T-cell (primary cell): ENCODE data around the gene CREBBP. TPM values are rescaled to one million over a fixed set of nuclear protein-coding genes. Genes with fewer than 3 reads are reported as not detected.

ENCODE experiments used
- ATAC-seq, 4 experiments: fragments of 200-7000 bp in 3 of 4; fragments of 150-1000 bp in 1 of 4; cut with Tn5 transposase; replicated peaks in 1 of 4; 1 replicate in 3 of 4; 2 replicates in 1 of 4; pipeline ENCODE4 v1.10.0; 2021; ENCODE audit warnings: moderate library complexity in 3 of 4, mild to moderate bottlenecking in 2 of 4, moderate number of reproducible peaks in 1 of 4
- CTCF ChIA-PET, 2 donors: fragments of 300-600 bp; sonication (Branson Sonifier 250); formaldehyde crosslinking; loops; one replicate each; lab custom pipeline; 2022; ENCODE audit warnings: antibody characterized with exemption in 2 of 2; lab: Charles Lee
- POLR2A ChIA-PET, 2 donors: fragments of 300-600 bp; sonication (Branson Sonifier 250); formaldehyde crosslinking; loops; one replicate each; lab custom pipeline; 2022; ENCODE audit warnings: antibody characterized with exemption in 2 of 2; lab: Charles Lee
- DNase-seq, 35 experiments: peaks; one replicate each; pipeline versions ENCODE4 v3.0.0 to v3.0.0-alpha.2; 2013 to 2023
- H3K27ac ChIP-seq: one replicate; pipeline ENCODE4 v1.5.1; 2013; ENCODE audit warnings: low read length
- H3K27me3 ChIP-seq, 2 experiments: replicated peaks in 1 of 2; 1 replicate in 1 of 2; 2 replicates in 1 of 2; pipeline versions ENCODE4 v1.6.1 to v1.7.0; 2013; ENCODE audit warnings: low read length in 1 of 2, mixed read lengths in 1 of 2; ENCODE audit not compliant: control insufficient read depth in 2 of 2, insufficient read depth in 2 of 2; ENCODE audit errors: extremely low read depth in 1 of 2
- H3K36me3 ChIP-seq, 2 donors: 1 replicate in 1 of 2; 2 replicates in 1 of 2; pipeline versions ENCODE4 v1.6.1 to v1.7.0; 2013; ENCODE audit warnings: low read length in 1 of 2; ENCODE audit not compliant: control insufficient read depth in 2 of 2, insufficient read depth in 1 of 2; ENCODE audit errors: extremely low read depth in 1 of 2
- H3K4me1 ChIP-seq, 2 experiments: 1 replicate in 1 of 2; 2 replicates in 1 of 2; pipeline versions ENCODE4 v1.6.1 to v1.7.0; 2013; ENCODE audit warnings: low read length in 2 of 2, mixed read lengths in 1 of 2; ENCODE audit not compliant: insufficient read depth in 2 of 2, control insufficient read depth in 1 of 2; ENCODE audit errors: extremely low read depth in 1 of 2
- H3K4me3 ChIP-seq, 2 donors: 1 replicate in 1 of 2; 2 replicates in 1 of 2; pipeline versions ENCODE4 v1.5.1 to v1.7.0; 2013; ENCODE audit warnings: mild to moderate bottlenecking in 2 of 2, low read length in 1 of 2, moderate library complexity in 1 of 2; ENCODE audit not compliant: control insufficient read depth in 1 of 2; ENCODE audit errors: extremely low read depth in 1 of 2
- H3K9me3 ChIP-seq: 2 replicates; pipeline ENCODE4 v1.7.0; 2013
- H3K27ac Mint-ChIP-seq, 2 donors: one replicate each; pipeline ENCODE4 v1.8.0; 2020 to 2021; ENCODE audit warnings: mild to moderate bottlenecking in 2 of 2, mixed read lengths in 2 of 2
- H3K27me3 Mint-ChIP-seq, 2 donors: one replicate each; pipeline ENCODE4 v1.8.0; 2021 to 2022; ENCODE audit warnings: mixed read lengths in 2 of 2
- H3K36me3 Mint-ChIP-seq: one replicate; pipeline ENCODE4 v1.8.0; 2021; ENCODE audit warnings: mixed read lengths
- H3K4me1 Mint-ChIP-seq, 3 donors: one replicate each; pipeline ENCODE4 v1.8.0; 2020 to 2022; ENCODE audit warnings: mixed read lengths in 3 of 3, mild to moderate bottlenecking in 1 of 3
- H3K4me3 Mint-ChIP-seq, 3 donors: one replicate each; pipeline ENCODE4 v1.8.0; 2020 to 2022; ENCODE audit warnings: mild to moderate bottlenecking in 3 of 3, mixed read lengths in 3 of 3, moderate library complexity in 3 of 3
- H3K9me3 Mint-ChIP-seq, 3 donors: one replicate each; pipeline ENCODE4 v1.8.0; 2020 to 2022; ENCODE audit warnings: mixed read lengths in 3 of 3
- WGBS: methylation state at CpG from one replicate; pipeline ENCODE4 v1.1.5; 2013; ENCODE audit warnings: missing lambda C conversion rate; ENCODE audit not compliant: insufficient coverage; 5-methylcytosine and 5-hydroxymethylcytosine counted together
- total RNA-seq, 35 experiments: library from RNA in 6 of 35; stranded (reverse) in 6 of 35; fragments of 120-200 nt in 1 of 35; gene quantifications; one replicate each; pipeline versions ENCODE4 v1.2.1 to v1.2.4 and lab custom pipeline; 2013 to 2026

Gene CREBBP
- total RNA-seq, 5 donors from 2014 or later (not counting 1 experiment from before 2014, with no cell fraction given) = 114 to 183 (median 127) TPM

GRCh38 chr16:3745751-3746355 is 134.7 kb downstream of the CREBBP start:
- no peak overlapping the region for H3K4me3 ChIP-seq
- H3K9me3 ChIP-seq = no peaks in the 10 kb centered on the region
- peak overlapping the region in 1 of 2 donors; percentile 72 for H3K27ac Mint-ChIP-seq
- no peak overlapping the region for H3K27ac ChIP-seq
- WGBS = 86% methylated on average over 10 of the region's 13 CpGs
- peaks cover 34 to 82% of the 10 kb centered on the region in 2 donors for H3K36me3 ChIP-seq
- ATAC-seq = no peak
- H3K4me3 Mint-ChIP-seq = no peak overlapping the region
- DNase-seq = no peak
- CTCF ChIA-PET = interaction anchor here in 1 of 2 donors (1.0 kb wide), 1 partner anchor 25 kb away, joined by 3 read pairs; no protein-coding TSS in a partner anchor
- peaks cover 6 to 11% (median 10%) of the 10 kb centered on the region in 3 donors for H3K4me1 Mint-ChIP-seq
- no peaks in the 10 kb centered on the region for H3K4me1 ChIP-seq
- H3K36me3 Mint-ChIP-seq = peaks cover 46% of the 10 kb centered on the region
- no peaks in the 10 kb centered on the region for H3K27me3 ChIP-seq
- POLR2A ChIA-PET = no interaction called here
- no peaks in the 10 kb centered on the region for H3K27me3 Mint-ChIP-seq
- no peaks in the 10 kb centered on the region for H3K9me3 Mint-ChIP-seq

- Histone ChIP-seq H3K27me3 (no peaks in the 10 kb centered on the region), H3K9me3 (no peaks in the 10 kb centered on the region), H3K4me3 (no peak overlapping the region), H3K36me3 (peaks cover 42 to 90% of the 10 kb centered on the region in 2 donors), H3K4me1 (no peaks in the 10 kb centered on the region), H3K27ac (no peak overlapping the region)
- Mint-ChIP-seq H3K36me3 (peaks cover 51% of the 10 kb centered on the region), H3K9me3 (no peaks in the 10 kb centered on the region), H3K4me1 (no peaks in the 10 kb centered on the region), H3K4me3 (no peak overlapping the region), H3K27me3 (no peaks in the 10 kb centered on the region), H3K27ac (no peak overlapping the region)
- DNase-seq = no peak
- ChIA-PET POLR2A (no interaction called here), CTCF (no interaction called here)
- WGBS = no CpG with 5 or more reads among the region's 7 CpGs
- no peak for ATAC-seq
These were observed 136.5 kb downstream of the CREBBP start for GRCh38 chr16:3744018-3744417.

GRCh38 chr16:3740934-3741333 is 139.6 kb downstream of the CREBBP start:
- Mint-ChIP-seq H3K36me3 (peaks cover 62% of the 10 kb centered on the region), H3K4me1 (no peaks in the 10 kb centered on the region), H3K27ac (no peak overlapping the region), H3K27me3 (no peaks in the 10 kb centered on the region), H3K9me3 (no peaks in the 10 kb centered on the region), H3K4me3 (no peak overlapping the region)
- DNase-seq (no peak), ATAC-seq (no peak)
- Histone ChIP-seq H3K36me3 (peaks cover 41 to 90% of the 10 kb centered on the region in 2 donors), H3K4me3 (no peak overlapping the region), H3K27me3 (no peaks in the 10 kb centered on the region), H3K4me1 (no peaks in the 10 kb centered on the region), H3K9me3 (no peaks in the 10 kb centered on the region), H3K27ac (no peak overlapping the region)
- WGBS = 100% methylated on average over 4 of the region's 16 CpGs
- ChIA-PET POLR2A (no interaction called here), CTCF (no interaction called here)

- H3K36me3 Mint-ChIP-seq = peaks cover 62% of the 10 kb centered on the region
- H3K36me3 ChIP-seq = peaks cover 46 to 90% of the 10 kb centered on the region in 2 donors
- H3K4me1 Mint-ChIP-seq = no peaks in the 10 kb centered on the region
- H3K9me3 Mint-ChIP-seq = no peaks in the 10 kb centered on the region
- H3K27me3 Mint-ChIP-seq = no peaks in the 10 kb centered on the region
- H3K9me3 ChIP-seq = no peaks in the 10 kb centered on the region
- CTCF ChIA-PET = no interaction called here
- H3K4me3 ChIP-seq = no peak overlapping the region
- H3K4me1 ChIP-seq = no peaks in the 10 kb centered on the region
- ATAC-seq (no peak), DNase-seq (no peak)
- no peak overlapping the region for H3K4me3 Mint-ChIP-seq
- 98% methylated on average over 13 of the region's 14 CpGs for WGBS
- H3K27ac ChIP-seq = no peak overlapping the region
- no peaks in the 10 kb centered on the region for H3K27me3 ChIP-seq
- no peak overlapping the region for H3K27ac Mint-ChIP-seq
- POLR2A ChIA-PET = no interaction called here
These were observed 140.3 kb downstream of the CREBBP start for GRCh38 chr16:3740186-3740585.

- no peak overlapping the region for H3K4me3 Mint-ChIP-seq
- H3K27ac Mint-ChIP-seq = no peak overlapping the region
- no peaks in the 10 kb centered on the region for H3K4me1 Mint-ChIP-seq
- WGBS = 97% methylated on average over 7 of the region's 9 CpGs
- DNase-seq (no peak), ATAC-seq (no peak)
- Histone ChIP-seq H3K4me1 (no peaks in the 10 kb centered on the region), H3K27ac (no peak overlapping the region), H3K36me3 (peaks cover 43 to 90% of the 10 kb centered on the region in 2 donors), H3K4me3 (no peak overlapping the region), H3K9me3 (no peaks in the 10 kb centered on the region), H3K27me3 (no peaks in the 10 kb centered on the region)
- no peaks in the 10 kb centered on the region for H3K27me3 Mint-ChIP-seq
- peaks cover 64% of the 10 kb centered on the region for H3K36me3 Mint-ChIP-seq
- ChIA-PET POLR2A (no interaction called here), CTCF (no interaction called here)
- no peaks in the 10 kb centered on the region for H3K9me3 Mint-ChIP-seq
These were observed 140.9 kb downstream of the CREBBP start for GRCh38 chr16:3739636-3740035.

GRCh38 chr16:3738541-3738940 is 142.0 kb downstream of the CREBBP start:
- no peaks in the 10 kb centered on the region for H3K4me1 Mint-ChIP-seq
- no CpG with 5 or more reads among the region's 8 CpGs for WGBS
- H3K4me3 ChIP-seq = no peak overlapping the region
- H3K4me1 ChIP-seq = no peaks in the 10 kb centered on the region
- CTCF ChIA-PET = no interaction called here
- no peaks in the 10 kb centered on the region for H3K27me3 Mint-ChIP-seq
- ATAC-seq (no peak), DNase-seq (no peak)
- H3K9me3 Mint-ChIP-seq = no peaks in the 10 kb centered on the region
- H3K4me3 Mint-ChIP-seq = no peak overlapping the region
- peaks cover 66% of the 10 kb centered on the region for H3K36me3 Mint-ChIP-seq
- POLR2A ChIA-PET = no interaction called here
- H3K27ac ChIP-seq = no peak overlapping the region
- H3K36me3 ChIP-seq = peaks cover 41 to 89% of the 10 kb centered on the region in 2 donors
- H3K27me3 ChIP-seq = no peaks in the 10 kb centered on the region
- H3K27ac Mint-ChIP-seq = no peak overlapping the region
- no peaks in the 10 kb centered on the region for H3K9me3 ChIP-seq
